Retinal pigment epithelial cell (primary cell): ENCODE measurements around the gene KDM7A.
"Not testable (repeated sequence)": the region's sequence is repeated elsewhere in the genome, so short reads cannot be mapped to it uniquely, and the experiment has no call there.

Experiments
- DNase-seq: peaks from one replicate; pipeline ENCODE4 v3.0.0-alpha.2; 2010; ENCODE audit warnings: low read depth
- H3K4me3 ChIP-seq: 2 replicates; pipeline ENCODE4 v1.5.1; 2011; ENCODE audit warnings: mild to moderate bottlenecking, low read length, control low read depth, moderate library complexity
- TF ChIP-seq, protein P1 (sequence below): conservative IDR thresholded peaks from 2 replicates; pipeline ENCODE4 v1.5.1; 2011; ENCODE audit warnings: low read depth, low read length, control low read depth, inconsistent platforms

The KDM7A gene

DNA sequence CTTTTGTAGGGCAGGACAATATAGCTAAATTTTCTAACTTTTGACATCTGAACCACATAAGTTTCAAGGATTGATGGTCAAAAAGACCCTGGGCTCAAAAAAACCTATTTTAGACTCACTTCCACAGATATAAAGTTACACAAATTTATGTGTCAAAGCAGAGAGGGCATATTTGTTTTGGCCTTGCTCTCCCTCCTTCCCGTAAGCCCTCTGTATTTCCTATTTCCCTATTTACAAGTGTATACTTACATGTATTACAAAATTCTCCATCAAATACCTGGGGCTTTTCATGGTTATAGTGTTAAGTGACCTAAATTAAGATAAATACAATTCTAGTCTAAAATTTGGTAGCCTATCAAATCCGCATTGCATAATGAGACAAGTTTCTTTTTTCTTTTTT is 2.6 kb downstream of the KDM7A start:
- TF ChIP-seq, protein P1, sequence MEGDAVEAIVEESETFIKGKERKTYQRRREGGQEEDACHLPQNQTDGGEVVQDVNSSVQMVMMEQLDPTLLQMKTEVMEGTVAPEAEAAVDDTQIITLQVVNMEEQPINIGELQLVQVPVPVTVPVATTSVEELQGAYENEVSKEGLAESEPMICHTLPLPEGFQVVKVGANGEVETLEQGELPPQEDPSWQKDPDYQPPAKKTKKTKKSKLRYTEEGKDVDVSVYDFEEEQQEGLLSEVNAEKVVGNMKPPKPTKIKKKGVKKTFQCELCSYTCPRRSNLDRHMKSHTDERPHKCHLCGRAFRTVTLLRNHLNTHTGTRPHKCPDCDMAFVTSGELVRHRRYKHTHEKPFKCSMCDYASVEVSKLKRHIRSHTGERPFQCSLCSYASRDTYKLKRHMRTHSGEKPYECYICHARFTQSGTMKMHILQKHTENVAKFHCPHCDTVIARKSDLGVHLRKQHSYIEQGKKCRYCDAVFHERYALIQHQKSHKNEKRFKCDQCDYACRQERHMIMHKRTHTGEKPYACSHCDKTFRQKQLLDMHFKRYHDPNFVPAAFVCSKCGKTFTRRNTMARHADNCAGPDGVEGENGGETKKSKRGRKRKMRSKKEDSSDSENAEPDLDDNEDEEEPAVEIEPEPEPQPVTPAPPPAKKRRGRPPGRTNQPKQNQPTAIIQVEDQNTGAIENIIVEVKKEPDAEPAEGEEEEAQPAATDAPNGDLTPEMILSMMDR = no peak
- H3K4me3 ChIP-seq = no peak overlapping the region

DNA sequence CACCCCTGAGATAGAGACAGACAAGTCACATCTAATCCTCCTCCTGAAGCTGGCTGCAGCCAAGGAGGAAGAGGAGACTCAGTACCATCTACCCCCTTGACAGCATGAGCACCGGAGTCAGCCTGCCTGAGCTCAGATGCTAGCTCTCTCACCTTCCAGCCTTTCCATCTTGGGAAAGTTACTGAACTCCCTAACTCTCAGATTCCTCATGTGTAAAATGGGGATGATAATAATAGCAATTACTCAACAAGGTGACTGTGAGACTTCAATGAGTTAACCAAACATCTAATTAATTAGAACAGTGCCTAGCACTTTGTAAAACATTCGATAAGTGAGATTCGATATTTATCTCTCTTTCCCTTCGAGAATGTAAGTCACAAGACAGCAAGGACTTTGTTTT is 6.4 kb downstream of the KDM7A start:
- no peak overlapping the region for H3K4me3 ChIP-seq
- no peak for DNase-seq
- TF ChIP-seq, protein P1 = no peak

More for the DNA sequence above, 2.6 kb downstream of the KDM7A start:
- no peak for DNase-seq

DNA sequence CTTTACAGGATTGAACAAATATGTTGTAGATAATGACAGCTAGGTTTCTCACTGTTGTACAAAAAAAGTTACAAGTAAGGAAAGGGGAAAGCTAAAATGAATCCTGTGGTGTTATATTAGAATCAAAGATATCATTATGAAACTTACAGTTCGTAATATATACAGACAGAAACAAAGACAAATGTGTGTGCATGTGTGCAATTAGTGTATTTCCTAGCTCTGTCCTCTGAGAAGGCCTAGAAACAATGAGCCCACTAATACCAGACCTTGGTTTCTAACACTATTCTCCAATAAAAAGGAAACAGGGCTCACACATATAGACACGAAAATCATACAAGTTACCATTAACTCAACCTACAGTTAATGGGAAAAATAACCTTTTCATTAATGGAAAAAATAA is 8.0 kb downstream of the KDM7A start:
- DNase-seq = no peak
- TF ChIP-seq, protein P1 = no peak
- no peak overlapping the region for H3K4me3 ChIP-seq

DNA sequence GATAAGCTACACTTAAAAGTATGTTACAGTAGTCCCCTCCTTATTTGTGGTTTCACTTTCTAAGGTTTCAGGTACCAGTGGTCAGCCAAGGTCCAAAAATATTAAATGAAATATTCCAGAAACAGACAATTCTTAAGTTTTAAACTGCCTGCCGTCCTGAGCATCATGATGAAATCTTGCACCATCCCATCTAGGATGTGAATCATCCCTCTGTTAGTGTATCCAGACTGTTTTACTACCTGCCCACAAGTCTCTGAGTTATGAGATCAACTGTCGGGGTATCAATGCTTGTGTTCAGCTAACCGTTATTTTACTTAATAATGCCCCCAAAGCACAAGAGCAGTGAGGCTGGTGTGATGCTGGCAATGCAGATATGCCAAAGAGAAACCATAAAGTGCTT is 11.4 kb downstream of the KDM7A start:
- H3K4me3 ChIP-seq = no peak overlapping the region
- DNase-seq = no peak
- TF ChIP-seq, protein P1 = no peak

DNA sequence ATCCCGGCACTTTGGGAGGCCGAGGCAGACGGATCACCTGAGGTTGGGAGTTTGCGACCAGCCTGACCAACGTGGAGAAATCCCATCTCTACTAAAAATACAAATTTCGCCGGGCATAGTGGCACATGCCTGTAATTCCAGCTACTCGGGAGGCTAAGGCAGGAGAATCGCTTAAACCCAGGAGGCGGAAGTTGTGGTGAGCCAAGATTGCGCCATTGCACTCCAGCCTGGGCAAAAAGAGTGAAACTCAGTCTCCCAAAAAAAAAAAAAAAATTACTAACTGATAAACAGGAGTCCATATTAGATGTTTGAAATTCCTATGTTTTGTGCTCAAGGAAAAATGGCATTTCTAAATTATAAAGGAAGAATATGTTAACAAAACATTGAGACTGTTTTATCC is 14.7 kb downstream of the KDM7A start:
- DNase-seq, H3K4me3 ChIP-seq: not testable (repeated sequence)

DNA sequence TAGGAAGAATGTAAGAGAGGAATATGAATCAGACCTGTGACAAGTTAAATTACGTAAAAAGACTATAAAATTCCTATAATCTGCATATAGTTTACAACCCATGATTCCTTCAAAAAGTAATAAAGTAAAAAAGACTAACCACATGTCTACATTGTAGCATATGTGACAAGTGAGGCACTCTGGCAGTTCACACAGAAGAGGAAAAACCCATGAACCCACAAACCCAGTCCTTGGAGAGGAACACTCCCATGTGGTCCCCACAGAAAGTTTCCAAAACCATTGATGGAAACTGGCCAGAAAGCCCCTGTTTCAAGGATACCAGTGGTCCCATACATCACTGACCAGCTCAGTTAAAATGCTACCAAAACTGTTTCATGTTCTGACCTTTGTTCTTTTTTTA is 15.7 kb downstream of the KDM7A start:
- DNase-seq = no peak

DNA sequence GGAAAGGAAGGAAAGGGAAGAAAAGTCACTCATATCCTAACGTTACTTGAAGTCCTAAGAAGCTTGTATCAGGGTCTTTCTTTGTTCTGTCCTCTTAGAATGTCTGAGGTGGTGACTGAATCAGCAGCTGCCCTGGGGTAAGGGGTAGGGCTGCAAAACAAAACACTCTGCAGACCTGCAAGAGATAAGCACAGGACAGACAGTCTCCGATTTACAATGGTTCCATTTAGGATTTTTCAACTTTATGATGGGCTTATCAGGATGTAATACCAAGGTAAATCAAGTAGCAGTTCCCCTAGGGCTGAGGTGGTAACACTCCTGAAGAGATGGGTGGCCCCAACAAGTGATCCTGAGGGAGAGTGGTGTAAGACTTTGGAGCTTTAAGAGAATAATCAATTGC is 16.5 kb downstream of the KDM7A start:
- no peak for DNase-seq
- H3K4me3 ChIP-seq = no peak overlapping the region
- TF ChIP-seq, protein P1 = no peak

More for the DNA sequence above, 15.7 kb downstream of the KDM7A start:
- TF ChIP-seq, protein P1 = no peak
- no peak overlapping the region for H3K4me3 ChIP-seq

DNA sequence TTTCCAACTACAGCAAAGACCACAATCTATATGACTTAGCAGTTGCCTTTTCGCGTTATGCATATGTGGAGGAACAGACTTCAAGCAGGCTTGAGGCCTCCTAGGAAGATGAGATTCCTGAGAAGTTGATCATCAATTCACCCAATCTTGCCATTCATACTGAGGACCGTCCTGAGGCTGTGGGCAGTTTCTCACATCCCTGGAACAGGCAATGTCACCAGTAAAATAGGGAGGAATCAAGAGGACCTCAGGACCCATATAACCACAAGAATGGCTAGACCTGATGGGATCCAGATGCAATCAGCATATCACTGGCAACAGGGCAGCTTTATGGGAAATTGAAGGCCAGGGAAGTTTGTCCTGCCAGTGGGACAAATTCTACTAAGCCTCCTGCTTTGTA is 17.3 kb downstream of the KDM7A start:
- no peak for DNase-seq
- no peak overlapping the region for H3K4me3 ChIP-seq
- TF ChIP-seq, protein P1 = no peak
